CD4-positive, alpha-beta T cell (primary cell): Measurements from ENCODE around the gene C10orf67. TPM values are rescaled to one million over a fixed set of nuclear protein-coding genes. Genes with fewer than 3 reads are reported as not detected.

Experiments used
- ATAC-seq: fragments of 200-7000 bp; cut with Tn5 transposase; one replicate; pipeline ENCODE4 v1.10.0; 2022; ENCODE audit warnings: mild to moderate bottlenecking; ENCODE audit not compliant: poor library complexity
- CTCF ChIA-PET: fragments of 350-600 bp; sonication (Branson Sonifier 250); formaldehyde crosslinking; loops from one replicate; lab custom pipeline; 2021; ENCODE audit warnings: antibody characterized with exemption, inconsistent platforms; lab: Charles Lee
- POLR2A ChIA-PET: fragments of 350-600 bp; sonication (Branson Sonifier 250); formaldehyde crosslinking; loops from one replicate; lab custom pipeline; 2021; ENCODE audit warnings: antibody characterized with exemption, inconsistent platforms; lab: Charles Lee
- DNase-seq, 14 experiments: peaks; one replicate each; pipeline ENCODE4 v3.0.0-alpha.2; 2013 to 2020; ENCODE audit warnings: mixed read lengths in 2 of 14
- H3K27ac ChIP-seq, 2 donors: one replicate each; pipeline versions ENCODE4 v1.5.1 to v1.7.0; 2013; ENCODE audit warnings: low read length in 2 of 2, low read depth in 1 of 2, mild to moderate bottlenecking in 1 of 2
- H3K27me3 ChIP-seq, 2 experiments: 1 replicate in 1 of 2; 2 replicates in 1 of 2; pipeline versions ENCODE4 v1.6.1 to v1.7.0; 2013; ENCODE audit warnings: low read length in 2 of 2, control low read depth in 1 of 2, mild to moderate bottlenecking in 1 of 2, moderate library complexity in 1 of 2; ENCODE audit not compliant: insufficient read depth in 2 of 2, control insufficient read depth in 1 of 2
- H3K36me3 ChIP-seq: one replicate; pipeline ENCODE4 v1.6.1; 2013; ENCODE audit warnings: low read length, control low read depth; ENCODE audit not compliant: insufficient read depth
- H3K4me1 ChIP-seq: one replicate; pipeline ENCODE4 v1.6.1; 2013; ENCODE audit warnings: low read length, control low read depth; ENCODE audit not compliant: insufficient read depth
- H3K4me3 ChIP-seq: one replicate; pipeline ENCODE4 v1.5.1; 2013; ENCODE audit warnings: mild to moderate bottlenecking, low read length, moderate library complexity
- H3K9me3 ChIP-seq, 2 experiments: 1 replicate in 1 of 2; 2 replicates in 1 of 2; pipeline versions ENCODE4 v1.6.1 to v1.7.0; 2013; ENCODE audit warnings: low read length in 2 of 2, mild to moderate bottlenecking in 2 of 2, control low read depth in 1 of 2, moderate library complexity in 1 of 2; ENCODE audit not compliant: control insufficient read depth in 1 of 2, insufficient read depth in 1 of 2
- H3K27ac Mint-ChIP-seq: one replicate; pipeline ENCODE4 v1.8.0; 2020; ENCODE audit warnings: mixed read lengths
- H3K27me3 Mint-ChIP-seq: one replicate; pipeline ENCODE4 v1.8.0; 2021; ENCODE audit warnings: mixed read lengths
- H3K36me3 Mint-ChIP-seq: one replicate; pipeline ENCODE4 v1.8.0; 2021; ENCODE audit warnings: low read depth, mixed read lengths
- H3K4me1 Mint-ChIP-seq: one replicate; pipeline ENCODE4 v1.8.0; 2021; ENCODE audit warnings: low read depth, mixed read lengths
- H3K4me3 Mint-ChIP-seq: one replicate; pipeline ENCODE4 v1.8.0; 2020; ENCODE audit warnings: mild to moderate bottlenecking, mixed read lengths
- H3K9me3 Mint-ChIP-seq: one replicate; pipeline ENCODE4 v1.8.0; 2020; ENCODE audit warnings: mixed read lengths
- intact Hi-C, 2 experiments: fragments of 100-400 bp; cut with DNase I in 1 of 2; cut with micrococcal nuclease in 1 of 2; formaldehyde crosslinking; loops; one replicate each; pipeline versions ENCODE4 v1.15.1 to v1.9.0; 2023 to 2025; cut with DNase I, micrococcal nuclease
- total RNA-seq, 174 experiments: library from RNA in 2 of 174; stranded (reverse) in 2 of 174; gene quantifications; one replicate each; pipeline ENCODE4 v1.2.3 and lab custom pipeline; 2021 to 2026
- TF ChIP-seq, protein P1 (sequence below): fragments of 200-600 bp; IDR thresholded peaks from one replicate; pipeline ENCODE4 v1.8.0; 2022; ENCODE audit warnings: antibody characterized with exemption, mild to moderate bottlenecking

C10orf67 gene
- total RNA-seq, 2 experiments from 2014 or later, result not detected

DNA sequence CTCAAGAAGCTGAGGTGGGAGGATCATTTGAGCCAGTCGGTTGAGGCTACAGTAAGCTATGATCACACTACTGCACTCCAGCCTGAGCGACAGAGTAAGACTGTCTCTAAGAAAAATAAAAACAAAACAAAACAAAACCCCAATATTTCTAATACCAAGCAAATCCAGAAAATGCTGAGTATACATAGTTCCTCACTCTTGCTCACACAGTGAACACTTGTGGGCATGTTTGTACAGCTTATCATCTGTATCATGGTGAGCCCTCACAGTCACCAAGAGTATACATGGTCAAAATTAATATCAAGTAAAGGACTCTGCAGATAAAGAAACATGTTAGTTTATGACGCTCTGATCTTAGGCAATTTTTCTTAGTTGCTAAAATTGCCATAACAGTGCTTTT, 41.5 kb upstream of the C10orf67 start:
- ChIA-PET POLR2A (no interaction called here), CTCF (no interaction called here)
- intact Hi-C loops, result no loop called here

GRCh38 chr10:23384364-23384763, 39.8 kb upstream of the C10orf67 start:
- Histone ChIP-seq H3K9me3 (no peaks in the 10 kb centered on the region), H3K27ac (no peak overlapping the region), H3K4me3 (no peak overlapping the region), H3K4me1 (no peaks in the 10 kb centered on the region), H3K27me3 (no peaks in the 10 kb centered on the region), H3K36me3 (no peaks in the 10 kb centered on the region)
- no peak overlapping the region for H3K27ac Mint-ChIP-seq
- TF ChIP-seq, protein P1, sequence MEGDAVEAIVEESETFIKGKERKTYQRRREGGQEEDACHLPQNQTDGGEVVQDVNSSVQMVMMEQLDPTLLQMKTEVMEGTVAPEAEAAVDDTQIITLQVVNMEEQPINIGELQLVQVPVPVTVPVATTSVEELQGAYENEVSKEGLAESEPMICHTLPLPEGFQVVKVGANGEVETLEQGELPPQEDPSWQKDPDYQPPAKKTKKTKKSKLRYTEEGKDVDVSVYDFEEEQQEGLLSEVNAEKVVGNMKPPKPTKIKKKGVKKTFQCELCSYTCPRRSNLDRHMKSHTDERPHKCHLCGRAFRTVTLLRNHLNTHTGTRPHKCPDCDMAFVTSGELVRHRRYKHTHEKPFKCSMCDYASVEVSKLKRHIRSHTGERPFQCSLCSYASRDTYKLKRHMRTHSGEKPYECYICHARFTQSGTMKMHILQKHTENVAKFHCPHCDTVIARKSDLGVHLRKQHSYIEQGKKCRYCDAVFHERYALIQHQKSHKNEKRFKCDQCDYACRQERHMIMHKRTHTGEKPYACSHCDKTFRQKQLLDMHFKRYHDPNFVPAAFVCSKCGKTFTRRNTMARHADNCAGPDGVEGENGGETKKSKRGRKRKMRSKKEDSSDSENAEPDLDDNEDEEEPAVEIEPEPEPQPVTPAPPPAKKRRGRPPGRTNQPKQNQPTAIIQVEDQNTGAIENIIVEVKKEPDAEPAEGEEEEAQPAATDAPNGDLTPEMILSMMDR, result no peak
- H3K4me3 Mint-ChIP-seq, result no peak overlapping the region
- intact Hi-C loops, result no loop called here
- ChIA-PET POLR2A (no interaction called here), CTCF (interaction anchor here (1.3 kb wide), 1 partner anchor 10 kb away, joined by 3 read pairs; no protein-coding TSS in a partner anchor)
- H3K36me3 Mint-ChIP-seq, result no peaks in the 10 kb centered on the region
- no peaks in the 10 kb centered on the region for H3K9me3 Mint-ChIP-seq
- no peak for DNase-seq
- no peaks in the 10 kb centered on the region for H3K4me1 Mint-ChIP-seq
- H3K27me3 Mint-ChIP-seq, result no peaks in the 10 kb centered on the region
- ATAC-seq, result no peak

More for the DNA sequence above, 41.5 kb upstream of the C10orf67 start:
- Histone ChIP-seq H3K4me3 (no peak overlapping the region), H3K4me1 (no peaks in the 10 kb centered on the region), H3K27me3 (no peaks in the 10 kb centered on the region), H3K9me3 (no peaks in the 10 kb centered on the region), H3K36me3 (no peaks in the 10 kb centered on the region), H3K27ac (no peak overlapping the region)
- H3K27me3 Mint-ChIP-seq, result no peaks in the 10 kb centered on the region
- TF ChIP-seq, protein P1, result no peak
- no peaks in the 10 kb centered on the region for H3K36me3 Mint-ChIP-seq
- ATAC-seq (no peak), DNase-seq (no peak)
- no peaks in the 10 kb centered on the region for H3K9me3 Mint-ChIP-seq
- H3K27ac Mint-ChIP-seq, result no peak overlapping the region
- no peaks in the 10 kb centered on the region for H3K4me1 Mint-ChIP-seq
- no peak overlapping the region for H3K4me3 Mint-ChIP-seq

GRCh38 chr10:23383637-23384036, 39.0 kb upstream of the C10orf67 start:
- Mint-ChIP-seq H3K9me3 (no peaks in the 10 kb centered on the region), H3K4me3 (no peak overlapping the region), H3K27ac (no peak overlapping the region), H3K27me3 (no peaks in the 10 kb centered on the region), H3K4me1 (no peaks in the 10 kb centered on the region), H3K36me3 (no peaks in the 10 kb centered on the region)
- Histone ChIP-seq H3K9me3 (no peaks in the 10 kb centered on the region), H3K27ac (no peak overlapping the region), H3K4me1 (no peaks in the 10 kb centered on the region), H3K36me3 (no peaks in the 10 kb centered on the region), H3K27me3 (no peaks in the 10 kb centered on the region), H3K4me3 (no peak overlapping the region)
- TF ChIP-seq, protein P1, result no peak
- ATAC-seq, result no peak
- CTCF ChIA-PET, result interaction anchor here (1.3 kb wide), 1 partner anchor 9 kb away, joined by 3 read pairs; no protein-coding TSS in a partner anchor
- intact Hi-C loops, result no loop called here
- POLR2A ChIA-PET, result no interaction called here
- DNase-seq, result no peak
